NCI-H1930 (cell line): ENCODE data around the gene LRRC10B.

ENCODE experiments used
- DNase-seq, 2 experiments: peaks; one replicate each; lab custom pipeline; 2025; lab: John Stamatoyannopoulos, UW

Gene LRRC10B

DNA sequence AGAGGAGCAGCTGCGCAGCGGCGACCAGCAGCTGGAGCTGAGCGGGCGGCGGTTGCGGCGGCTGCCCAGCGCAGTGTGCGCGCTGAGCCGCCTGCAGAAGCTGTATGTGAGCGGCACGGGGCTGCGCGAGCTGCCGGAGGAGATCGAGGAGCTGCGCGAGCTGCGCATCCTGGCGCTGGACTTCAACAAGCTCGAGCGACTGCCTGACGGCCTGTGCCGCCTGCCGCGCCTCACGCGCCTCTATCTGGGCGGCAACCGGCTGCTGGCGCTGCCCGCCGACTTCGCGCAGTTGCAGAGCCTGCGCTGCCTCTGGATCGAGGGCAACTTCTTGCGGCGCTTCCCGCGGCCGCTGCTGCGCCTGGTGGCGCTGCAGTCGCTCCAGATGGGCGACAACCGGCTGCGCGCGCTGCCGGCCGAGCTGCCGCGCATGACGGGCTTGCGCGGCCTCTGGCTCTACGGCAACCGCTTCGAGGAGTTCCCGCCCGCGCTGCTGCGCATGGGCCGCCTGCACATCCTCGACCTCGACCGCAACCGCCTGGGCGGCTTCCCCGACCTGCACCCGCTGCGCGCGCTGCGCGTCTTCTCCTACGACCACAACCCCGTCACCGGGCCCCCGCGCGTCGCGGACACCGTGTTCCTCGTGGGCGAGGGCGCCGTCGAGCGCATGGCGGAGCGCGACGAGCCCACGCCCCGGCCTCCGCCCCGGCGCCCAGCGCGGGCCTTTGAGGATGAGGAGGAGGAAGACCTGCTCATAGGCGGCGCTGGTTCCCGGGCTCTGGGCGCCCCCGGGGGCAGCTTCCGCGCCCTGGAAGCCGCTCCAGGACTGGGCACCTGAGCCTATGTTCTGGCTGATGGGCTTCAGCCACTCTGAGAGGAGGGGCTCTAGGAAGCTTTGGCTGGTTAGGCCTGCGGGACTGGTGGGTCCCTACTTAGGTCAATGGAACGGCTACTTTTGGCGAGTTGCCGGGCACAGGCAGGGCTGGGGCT is 787 bp downstream of the LRRC10B start:
- DNase-seq: peak; percentile 87 to 89

DNA sequence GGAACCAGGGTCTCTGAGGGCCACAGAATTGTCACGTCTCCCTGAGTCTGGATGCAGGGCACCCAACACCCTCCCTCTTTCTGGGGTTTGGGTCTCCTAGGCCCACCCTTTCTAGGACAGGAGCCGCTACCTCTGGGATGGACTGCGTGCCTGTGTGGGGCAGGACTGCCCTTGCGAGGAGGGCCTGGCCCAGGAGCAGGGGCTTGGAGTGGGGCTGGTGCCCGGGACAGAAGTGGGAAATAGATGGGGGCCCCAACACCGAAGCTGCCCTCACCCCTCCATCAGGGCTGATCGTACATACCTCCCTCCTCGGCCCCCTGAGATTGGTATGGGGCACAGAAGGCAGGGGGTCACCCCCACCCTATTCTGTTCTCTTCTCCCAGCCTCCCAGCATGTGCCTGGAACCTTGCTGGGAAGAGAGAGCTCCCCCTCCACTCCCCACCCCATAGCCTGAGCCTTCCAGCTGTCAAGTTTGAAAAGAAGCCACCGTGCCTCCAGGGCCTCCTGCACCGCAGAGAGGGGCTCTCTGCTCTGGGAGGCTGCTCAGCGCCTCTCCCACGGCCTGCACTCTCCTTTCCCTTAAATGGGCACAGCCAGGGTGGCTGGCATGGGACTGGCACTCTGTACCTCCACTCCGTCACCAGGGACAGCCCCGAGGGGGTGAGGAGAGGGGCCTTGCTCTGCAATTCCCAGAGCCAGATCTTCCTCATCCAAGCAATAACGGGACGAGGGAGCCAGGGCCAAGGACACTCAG is 1.8 kb downstream of the LRRC10B start:
- no peak for DNase-seq

DNA sequence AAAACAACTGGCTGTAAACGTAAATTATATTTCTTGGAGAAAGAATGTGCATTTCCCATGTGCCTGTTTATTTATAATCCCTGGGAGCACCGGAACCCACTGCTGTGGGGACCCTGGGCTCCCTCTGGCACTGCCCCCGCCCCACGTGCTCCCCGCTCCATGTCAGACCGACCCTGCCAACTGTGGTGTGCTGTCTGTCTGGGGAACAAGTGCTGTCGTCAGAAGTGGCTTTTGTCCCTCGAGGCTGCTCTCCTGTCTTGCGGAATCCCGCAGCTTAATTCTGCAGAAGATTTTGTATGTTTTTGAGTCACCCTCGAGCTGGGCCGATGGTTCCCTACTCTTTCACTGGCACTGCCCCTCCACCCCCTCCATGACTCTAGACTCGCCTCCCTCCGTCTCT is 2.4 kb downstream of the LRRC10B start:
- DNase-seq: no peak

DNA sequence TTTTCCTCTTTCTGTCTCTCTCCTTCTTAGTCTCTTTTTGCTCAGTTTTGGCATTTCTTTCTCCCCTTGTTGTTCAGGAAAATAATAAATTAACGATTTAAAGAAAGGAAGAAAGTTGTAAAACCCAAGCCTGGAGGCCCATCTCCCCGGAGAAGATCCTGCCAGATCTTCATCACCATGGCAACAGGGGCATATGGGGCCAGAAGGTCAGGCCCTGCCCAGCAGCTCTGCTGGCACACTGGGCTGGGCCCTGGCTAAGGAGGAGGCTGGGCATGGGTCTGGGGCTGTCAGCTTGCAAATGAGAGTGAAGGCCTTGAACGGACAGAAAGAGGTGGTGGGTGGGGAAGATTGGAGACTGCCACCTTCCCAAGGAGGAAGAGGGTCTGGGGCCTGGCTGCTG is 2.8 kb downstream of the LRRC10B start:
- DNase-seq: no peak

DNA sequence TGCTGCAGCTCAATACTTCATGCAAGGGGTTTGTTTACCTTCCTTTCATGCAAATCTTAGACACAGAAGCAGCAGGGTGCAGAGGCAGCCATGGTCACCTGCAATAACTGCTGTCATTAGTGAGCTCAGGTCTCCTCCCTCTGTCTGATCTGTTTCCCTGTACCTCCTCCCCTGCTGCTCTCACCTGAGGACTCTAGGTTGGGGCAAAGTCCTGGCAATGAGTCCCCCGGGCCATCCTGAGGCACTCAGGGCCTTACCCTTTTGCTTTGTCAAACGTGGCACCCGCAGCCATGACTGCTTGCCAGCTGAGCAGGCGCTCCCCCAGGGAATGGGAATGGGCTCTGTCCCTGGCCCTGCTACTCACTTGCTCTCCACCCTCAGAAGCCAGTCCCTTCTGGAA is 3.9 kb downstream of the LRRC10B start:
- DNase-seq: no peak

DNA sequence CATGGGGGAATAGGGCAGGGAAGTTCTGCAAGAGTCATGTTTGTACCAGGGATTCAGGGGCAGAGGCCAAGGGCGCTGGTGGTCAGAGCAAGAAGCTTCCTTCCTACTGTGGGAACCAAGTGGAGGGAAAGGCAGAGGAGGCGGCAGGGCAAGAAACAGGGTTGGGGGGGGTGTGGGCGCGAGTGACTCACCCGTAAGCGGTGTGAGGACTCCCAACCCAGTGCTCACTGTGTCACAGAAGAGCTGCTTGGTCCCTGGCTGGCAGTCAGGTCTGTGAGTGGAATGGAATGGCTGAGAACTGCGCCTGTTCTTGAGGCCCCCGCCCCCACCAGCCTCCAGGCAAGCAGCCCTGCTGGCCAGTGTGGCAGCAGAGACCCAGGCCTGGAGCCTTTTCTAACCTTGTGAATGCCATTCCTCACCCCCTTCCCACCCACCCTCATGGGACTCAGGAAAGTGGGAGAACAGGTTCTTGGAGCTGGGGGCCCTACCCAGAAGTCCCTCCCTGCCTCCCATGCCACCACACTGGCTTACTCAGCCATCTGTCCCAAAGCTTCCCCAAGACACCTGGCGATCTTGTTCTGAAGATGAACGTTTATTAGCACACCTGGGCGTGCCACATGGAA is 4.7 kb downstream of the LRRC10B start:
- DNase-seq: no peak

DNA sequence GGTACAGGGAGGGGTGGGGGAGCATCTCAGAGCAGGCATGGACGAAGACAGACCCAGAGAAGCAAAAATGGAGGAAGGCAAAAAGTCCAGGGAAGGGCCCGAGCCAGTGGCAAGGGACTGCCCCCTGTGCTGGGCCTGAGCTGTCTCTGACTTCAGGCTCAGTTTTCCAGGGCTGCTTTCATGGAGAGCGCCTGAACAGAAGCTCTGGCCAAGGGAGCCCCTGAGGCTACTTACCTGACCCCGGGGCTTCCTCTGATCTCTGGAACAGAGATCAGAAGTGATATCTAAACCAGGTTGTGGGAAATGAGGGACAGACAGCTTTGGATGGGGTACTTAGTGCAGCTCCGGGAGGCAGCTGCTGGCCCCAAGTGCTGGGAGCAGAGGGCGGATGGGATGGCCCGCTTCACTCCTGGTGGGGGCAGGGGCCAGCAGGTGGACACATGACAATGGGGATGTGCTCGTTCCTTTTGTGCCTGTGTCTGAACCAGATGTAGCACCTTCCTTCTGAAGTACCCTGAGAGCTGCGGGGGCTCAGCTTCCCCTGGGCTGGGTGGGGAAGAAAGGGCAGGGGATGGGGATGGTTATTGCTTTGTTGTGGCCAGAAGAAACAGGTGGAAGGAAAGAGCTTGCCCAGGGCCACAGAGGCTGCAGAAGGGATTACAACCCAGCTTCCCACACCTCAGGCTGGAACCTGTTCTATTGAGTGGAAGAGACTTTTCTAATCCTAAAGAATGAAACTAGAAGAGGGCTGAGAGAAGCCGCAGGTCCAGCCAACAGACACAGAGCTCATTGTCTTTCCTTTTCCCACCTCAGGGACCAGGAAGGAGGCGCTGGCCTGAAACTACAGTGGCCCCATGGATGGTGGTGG is 5.7 kb downstream of the LRRC10B start:
- no peak for DNase-seq

DNA sequence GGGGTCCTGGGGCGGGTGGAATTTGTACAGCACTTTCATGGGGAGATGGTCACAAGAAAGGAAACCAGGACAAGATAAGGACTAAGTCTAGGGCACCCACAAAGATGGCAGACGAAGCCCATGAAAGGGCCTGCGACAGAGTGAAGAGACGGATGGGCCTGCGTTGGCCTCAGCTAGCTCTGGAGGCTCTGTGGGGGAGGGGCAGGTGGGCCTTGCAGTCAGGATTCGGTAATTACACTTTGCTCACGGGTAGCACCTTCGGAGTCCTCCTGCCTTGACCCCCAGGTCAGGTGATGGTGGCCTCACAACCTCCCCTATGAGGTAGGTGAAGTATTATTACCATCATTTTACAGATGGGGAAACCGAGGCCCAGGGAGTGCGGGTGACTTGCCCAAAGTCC is 7.1 kb downstream of the LRRC10B start:
- no peak for DNase-seq

DNA sequence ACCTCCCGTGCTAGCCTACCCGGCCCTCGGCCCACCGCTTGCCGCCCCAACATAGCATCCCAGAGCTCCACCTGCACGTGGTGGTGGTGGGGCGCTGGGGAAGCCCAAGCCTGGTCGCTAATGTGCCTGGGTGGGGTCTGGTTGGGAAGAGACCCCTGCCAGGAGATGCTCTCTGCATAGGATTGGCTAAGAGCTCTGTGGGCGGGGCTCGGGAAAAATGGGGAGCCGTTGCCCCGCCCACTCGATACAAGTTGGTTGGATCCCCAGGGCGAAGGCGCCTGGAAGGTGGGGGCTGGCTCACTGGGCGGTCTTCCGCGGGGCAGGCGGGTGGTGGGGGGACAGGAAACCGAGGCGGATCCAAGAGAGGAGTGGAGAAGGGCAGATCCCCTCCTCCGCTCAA is 7.6 kb downstream of the LRRC10B start:
- no peak for DNase-seq

DNA sequence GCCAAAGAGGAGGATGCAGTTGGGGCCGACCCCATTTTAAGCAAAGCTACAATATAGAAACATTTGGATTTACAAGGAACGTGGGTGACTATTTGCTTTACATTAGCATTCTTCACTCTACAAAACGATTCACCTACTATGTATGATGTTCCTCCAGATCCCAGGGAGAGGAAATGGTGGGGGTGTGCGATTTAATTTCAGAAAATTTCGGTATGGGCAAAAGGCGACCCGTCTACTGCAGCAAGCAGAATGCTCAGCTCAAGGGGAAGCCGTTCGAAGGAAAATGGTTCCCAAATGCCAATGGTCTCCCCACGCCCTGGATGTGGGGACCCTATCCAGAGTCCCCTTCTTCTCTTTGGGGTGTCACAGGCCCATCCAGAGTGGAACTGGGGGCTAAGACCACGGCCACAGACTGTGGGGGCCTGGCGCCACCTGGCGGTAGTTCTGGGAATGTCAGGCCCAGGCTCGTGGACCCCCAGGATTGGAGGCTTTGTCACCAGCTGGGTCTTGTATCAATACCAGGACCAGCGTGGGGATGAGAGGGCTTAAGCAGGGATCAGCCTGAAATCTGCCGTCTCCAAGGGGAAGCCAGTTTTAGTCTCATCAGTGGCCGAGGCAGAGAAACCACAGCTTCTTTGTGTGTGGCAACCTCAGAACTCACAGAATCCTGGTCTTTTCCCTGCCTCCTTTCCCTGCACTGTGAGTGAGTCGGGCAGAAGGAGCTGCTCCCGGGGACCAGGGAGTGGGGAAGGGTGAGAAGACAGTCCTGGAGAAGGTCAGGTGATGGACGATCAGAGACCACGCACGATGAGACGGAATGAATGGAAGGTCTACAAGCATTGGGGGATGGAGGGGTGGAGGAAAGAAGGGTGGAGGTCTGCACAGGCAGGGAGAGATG is 8.4 kb downstream of the LRRC10B start:
- DNase-seq: peak in 1 of 2 experiments; percentile 31

DNA sequence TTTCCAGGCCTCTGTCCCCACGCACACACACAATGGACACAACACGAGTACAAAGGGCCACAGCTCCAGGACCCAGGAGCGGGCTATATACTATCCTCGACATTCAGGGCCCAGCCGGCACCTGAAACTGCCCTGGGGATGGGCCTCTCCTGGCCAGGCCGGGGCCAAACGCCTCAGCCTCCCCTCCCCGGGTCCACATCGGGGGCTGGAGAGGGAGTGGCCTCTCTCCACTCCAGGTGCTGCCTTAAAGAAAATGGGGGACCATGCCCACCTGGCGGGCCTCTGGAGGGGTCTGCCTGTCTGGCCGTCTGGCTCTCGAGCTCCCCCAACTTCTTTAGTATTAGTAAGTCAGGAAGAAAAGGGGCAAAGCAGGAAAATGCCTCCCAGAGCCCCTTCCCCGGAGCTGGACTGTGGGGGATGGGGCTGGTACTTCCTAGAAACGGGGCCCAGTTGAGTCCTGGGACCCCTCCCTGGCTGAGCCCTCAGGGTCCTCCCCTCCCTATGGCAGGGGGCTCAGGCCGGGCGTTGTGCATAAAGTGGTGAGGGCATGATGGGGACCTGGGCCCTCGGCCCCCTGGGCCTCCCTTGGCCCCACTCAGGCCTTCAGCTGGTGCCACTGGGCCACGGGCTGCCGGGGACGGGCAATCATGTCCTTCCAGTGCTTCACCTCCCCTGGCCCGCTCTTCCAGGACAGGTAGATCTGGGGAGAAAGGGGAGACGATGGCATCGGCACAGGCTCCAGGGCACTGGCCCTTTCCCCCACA is 9.7 kb downstream of the LRRC10B start:
- DNase-seq: no peak

DNA sequence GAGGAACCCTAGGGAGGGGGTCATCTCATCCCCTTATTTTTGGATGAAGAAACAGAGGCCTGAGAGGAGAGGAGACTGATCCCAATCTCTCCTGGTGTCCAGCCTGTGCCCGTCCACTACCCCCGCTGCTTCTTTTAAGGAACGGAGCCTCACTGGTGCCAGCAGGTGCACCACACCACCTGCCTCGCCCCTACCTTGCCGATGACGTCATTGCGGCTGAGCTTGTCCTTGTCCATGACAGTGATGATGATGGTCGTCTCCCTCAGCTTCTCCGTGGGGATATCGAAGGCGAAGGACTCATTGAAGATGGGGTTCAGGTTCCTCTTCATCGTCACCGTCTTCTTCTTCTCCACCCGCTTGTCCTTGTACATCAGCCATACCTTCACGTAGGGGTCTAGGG is 14.3 kb downstream of the LRRC10B start:
- no peak for DNase-seq

DNA sequence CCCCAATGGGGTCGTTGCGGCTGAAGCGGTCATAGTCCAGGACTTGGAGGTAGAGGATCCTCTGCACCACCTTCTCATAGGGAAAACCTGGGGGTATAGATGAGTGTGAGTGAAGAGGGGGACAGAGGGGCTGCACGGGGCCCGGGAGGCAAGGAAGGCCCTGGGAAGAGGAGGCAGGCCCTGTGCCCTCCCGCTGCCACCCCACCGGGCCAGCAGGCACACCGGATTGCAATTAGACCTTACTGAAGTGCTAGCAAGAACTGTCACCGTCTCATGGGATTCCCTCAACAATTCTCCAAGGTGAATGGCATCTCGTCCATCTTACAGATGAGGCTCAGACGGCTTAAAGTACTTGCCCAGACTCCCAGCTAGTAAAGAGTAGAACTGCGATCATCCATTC is 15.9 kb downstream of the LRRC10B start:
- no peak for DNase-seq

DNA sequence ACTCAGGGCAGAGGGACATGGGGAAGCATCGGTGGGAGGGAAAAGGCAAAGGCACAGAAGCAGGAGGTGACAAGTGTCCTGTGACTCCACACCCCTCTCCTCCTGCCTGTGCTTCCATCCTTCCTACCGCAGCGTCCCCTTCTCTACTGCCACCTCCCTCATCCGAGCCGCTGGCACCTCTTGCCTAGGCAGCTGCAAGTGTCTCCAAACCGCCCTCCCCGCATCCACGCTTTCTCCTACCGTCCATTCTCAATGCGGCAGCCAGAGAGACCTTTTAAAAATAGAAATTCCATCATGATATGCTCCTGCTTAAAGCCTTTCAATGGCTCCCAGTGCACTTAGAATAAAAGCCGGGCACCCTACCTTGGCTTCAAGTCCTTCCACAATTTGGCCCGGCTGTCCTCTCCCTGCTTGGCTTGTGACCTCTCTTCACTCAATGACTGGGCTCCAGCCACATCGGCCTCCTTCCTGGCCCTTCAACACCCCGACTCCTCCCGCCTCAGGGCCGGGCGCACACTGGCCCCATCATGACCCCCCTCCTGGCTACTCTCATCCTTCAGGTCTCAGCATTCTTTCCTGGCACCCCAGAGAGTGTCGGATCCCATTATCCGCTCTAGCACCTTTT is 16.5 kb downstream of the LRRC10B start:
- no peak for DNase-seq

DNA sequence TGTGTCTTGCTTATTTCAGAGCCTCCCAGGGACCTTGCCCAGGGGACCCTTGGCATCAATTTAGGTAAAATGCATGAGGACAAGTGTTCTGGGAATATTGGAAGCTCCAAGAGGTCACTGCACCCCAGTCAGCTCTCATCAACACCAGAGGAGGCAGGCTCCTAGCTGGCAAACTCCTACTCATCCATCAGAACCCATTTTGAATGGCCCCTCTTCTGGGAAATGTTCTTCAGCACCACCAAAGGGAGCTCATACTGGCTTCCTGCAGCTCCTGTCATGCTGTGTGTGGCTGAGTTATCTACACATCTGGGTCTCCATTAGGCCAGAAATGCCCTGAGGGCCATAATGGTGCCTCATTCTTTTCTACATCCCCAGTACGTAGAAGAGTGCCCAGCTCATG is 17.7 kb downstream of the LRRC10B start:
- no peak for DNase-seq

DNA sequence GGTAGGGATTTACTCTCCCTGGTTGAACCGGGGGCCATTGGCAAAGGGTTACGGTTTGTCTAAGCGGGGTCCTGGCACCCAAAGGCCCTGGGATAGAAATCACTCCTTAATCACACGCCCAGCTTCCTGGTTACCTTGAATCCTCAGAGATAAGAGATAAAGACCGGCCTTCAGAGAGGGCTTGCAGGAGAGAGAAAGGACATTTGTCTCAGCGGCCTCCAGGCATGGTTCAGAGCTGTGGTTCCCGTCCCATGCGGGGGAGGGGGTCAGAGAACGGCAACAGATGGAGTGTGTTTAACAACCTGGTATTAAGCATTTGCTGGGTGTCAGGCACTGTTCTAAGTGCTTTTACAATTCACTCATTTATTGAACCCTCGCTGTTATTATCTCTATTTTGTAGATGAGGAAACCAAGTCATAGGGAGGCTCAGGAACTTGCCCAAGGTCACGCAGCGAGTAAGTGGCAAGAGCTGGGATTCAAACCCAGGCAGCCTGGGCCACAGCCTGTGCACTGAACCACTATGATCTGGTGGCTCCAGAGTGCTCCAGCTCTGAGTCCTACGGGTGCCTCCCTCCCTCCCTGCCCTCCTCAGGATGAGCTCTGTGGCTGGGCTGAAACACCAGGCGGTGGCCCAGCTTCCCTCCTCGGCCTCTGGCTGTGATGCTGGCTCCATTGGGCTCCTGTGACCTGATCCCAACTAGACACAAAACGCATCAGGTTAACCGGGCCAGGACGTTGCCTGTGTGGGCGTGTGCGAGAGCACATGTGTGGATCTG is 18.6 kb downstream of the LRRC10B start:
- DNase-seq: no peak

DNA sequence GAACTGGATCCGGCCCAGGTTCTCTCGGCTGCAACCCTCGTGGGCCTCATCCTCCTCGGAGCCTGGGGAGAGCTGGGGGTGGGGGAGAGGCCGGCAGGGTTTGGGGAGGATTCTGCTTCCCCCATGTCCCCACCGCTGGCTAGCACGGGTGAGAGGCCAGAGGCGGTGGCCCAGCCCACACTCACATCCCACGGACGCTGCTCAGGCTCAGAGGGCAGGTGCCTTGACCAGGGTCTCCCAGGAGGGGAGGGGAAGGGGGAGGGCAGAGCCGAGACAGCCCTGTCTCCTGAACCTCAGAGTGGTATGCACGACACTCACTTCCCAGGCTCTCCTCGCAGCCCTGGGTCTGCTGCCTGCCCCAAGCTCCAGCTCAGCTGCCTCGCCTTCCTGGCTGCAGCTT is 19.6 kb downstream of the LRRC10B start:
- DNase-seq: no peak

DNA sequence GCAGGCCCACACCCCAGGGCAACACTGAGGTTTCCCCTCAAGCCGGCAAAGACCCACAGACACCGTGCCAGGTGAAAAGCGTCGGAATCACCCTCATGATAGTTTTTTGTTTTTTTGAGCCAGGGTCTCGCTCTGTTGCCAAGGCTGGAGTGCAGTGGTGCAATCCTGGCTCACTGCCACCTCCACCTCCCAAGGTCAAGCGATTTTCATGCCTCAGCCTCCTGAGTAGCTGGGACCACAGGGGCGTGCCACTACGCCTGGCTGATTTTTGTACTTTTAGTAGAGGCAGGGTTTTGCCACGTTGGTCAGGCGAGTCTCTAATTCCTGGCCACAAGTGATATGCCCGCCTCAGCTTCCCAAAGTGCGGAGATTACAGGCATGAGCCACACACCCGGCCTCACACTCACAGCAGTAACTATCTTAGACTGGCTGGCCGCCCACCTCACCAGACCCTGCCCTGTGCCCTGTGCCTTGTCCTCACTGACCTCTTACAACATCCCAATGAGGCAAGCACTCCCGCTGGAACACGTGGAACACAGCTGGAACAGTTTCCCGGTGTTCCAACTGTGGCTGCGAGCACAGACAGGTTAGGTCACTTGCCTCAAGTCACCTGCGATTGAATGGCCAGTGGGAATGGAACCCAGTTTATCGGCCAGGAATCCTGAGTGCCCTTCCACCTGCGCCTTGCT is 21.1 kb downstream of the LRRC10B start:
- DNase-seq: no peak
